GM21717 (cell line): Measurements from ENCODE around the gene KIAA2012.
A peak's percentile ranks its signal among the peaks of the same experiment; 100 is the strongest.

ENCODE experiments used
- ATAC-seq: cut with Tn5 transposase; IDR thresholded peaks from one replicate; pipeline ENCODE4 v1.9.1; 2021; ENCODE audit warnings: mild to moderate bottlenecking, moderate library complexity; ENCODE audit not compliant: unreplicated experiment

Gene KIAA2012

DNA sequence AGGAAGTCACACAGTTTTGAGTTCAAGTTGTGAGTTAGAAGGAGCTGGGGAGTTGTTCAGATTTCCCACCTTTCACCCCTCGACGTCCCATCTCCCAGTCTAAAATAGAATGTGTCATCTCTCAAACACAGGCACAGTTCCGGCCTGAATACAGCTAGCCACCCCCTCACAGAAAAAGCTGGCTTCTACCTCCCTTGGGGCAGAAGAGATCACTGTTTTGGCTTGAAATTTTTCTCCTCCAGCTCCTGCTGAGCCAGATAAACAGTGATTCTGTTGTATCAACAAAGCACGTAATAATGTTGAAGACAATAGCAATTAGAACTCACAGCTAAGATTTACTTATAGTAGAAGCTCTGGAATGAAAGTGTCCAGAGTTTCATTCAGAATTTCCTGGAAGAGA is 74.7 kb downstream of the KIAA2012 start:
- no peak for ATAC-seq

DNA sequence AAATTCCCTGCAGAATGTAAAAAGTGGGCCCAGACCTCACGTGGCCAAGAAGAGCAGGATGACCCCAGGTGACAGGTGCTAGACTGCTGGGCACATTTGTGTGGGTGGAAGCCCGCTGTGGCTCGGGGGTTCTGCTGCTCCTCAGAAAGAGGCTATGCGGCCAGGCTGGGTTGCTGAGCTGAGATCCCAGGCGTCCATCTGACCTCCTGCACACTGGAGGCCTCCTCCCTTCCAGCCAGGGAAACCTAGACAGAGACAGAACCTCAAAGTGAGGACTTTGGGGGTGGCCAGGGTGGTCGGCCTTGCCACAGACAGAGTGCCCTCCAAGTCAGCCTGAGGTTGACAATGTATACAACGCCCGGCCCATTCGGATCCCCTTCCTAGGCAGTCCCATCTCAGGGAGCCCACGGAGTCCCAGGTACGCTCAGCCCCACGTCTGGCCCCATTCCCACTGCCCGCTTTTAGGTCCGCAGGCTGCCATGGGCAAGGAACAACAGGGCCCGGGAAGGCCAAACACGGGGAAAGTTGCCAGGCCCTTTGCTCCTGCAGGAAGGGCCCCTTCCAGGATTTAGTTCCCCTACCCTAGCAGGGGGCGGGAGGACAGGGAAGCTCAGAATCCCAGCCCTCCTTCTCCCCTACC is 75.6 kb downstream of the KIAA2012 start:
- ATAC-seq = no peak

DNA sequence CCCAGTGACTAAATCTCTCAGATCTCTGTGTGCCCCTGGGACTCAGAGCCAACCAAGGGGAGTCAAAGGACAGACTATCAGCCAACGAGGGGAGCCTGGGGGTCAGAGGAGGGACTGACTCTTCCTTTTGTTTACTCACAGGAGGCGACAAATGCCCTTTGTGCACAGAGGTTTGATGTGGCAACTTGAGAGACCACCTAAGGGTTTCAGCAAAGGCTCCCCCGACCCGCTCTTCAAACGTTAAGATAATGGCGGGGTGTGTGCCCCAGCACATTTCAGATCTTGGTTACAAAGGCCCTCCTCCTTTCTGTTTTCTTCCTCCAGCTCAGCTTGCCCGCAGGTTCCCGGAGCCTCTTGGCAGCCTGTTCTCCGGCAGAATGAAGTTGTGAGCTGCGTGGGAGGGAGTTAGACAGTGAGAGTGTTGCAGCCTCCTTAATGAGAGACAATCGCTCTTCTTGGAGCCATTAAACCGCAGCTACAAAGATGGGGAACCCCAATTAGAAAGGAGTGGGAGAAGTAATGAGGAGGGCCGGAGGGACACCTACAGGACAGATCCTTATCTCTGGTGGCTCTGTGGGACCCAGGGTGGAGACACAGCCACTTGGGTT is 76.2 kb downstream of the KIAA2012 start:
- ATAC-seq = no peak

DNA sequence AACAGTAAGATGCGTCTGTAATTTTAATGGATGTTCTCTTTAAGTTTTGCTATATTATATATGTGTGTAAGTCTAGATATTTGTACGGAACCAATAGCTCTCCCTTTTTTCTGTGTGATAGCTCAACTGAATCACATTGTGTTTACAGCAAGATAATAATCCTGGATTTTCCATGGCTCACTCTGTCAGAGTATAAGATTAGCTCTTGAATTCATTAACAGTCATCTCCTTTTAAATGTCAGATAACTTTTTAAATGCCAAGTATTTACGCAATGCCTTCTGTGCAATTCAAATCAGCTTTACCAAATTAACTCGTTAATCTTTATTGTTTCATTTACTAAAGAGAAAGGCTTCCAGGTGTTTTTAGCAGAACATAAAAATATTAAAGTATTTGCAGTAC is 76.9 kb downstream of the KIAA2012 start:
- no peak for ATAC-seq

DNA sequence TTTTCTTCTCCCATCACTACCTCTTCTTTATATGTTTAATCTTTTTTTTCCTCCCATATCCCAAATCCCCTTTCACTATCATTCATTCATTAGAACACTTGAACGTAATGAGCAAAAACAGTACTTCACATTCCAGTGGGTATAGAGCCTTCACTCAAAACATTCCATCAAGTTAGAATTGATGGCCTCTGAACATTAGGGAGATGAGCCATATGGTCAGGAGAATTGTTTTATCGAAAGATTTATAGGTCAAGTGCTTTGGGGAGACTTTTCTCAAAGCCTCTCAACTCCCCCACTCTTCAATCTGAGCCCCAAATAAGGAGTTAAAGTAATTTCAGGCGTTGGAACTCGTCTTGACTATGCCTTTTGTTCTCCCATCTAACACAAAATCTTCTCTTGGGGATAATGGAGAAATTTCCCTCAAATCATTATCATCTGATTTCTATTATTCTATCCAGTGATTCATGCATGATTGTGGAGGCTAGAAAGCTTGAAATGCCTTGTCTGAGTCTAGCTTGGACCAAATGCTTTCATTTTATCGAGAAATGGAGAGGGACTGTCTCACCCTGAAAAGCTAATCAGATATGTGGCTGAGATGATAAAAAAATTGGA is 79.2 kb downstream of the KIAA2012 start:
- no peak for ATAC-seq

DNA sequence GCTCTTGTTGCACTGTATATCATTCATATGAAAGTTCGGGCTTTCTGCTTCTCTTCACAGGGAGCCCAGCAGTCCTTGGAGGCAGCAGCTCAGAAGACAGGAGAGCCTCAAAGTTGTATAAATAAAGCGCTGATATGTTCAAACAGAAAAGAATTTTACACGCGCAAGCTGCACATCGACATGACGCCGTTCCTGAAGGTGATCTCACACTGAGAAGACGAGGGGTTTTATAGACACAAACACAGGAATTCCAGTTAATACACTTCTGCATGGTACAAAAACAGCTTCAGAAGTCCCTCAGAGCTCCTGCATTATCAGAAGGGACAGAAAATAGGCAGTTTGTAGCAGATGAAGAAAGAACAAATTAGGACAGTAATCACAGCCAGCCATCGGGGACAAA is 81.6 kb downstream of the KIAA2012 start:
- ATAC-seq = no peak

DNA sequence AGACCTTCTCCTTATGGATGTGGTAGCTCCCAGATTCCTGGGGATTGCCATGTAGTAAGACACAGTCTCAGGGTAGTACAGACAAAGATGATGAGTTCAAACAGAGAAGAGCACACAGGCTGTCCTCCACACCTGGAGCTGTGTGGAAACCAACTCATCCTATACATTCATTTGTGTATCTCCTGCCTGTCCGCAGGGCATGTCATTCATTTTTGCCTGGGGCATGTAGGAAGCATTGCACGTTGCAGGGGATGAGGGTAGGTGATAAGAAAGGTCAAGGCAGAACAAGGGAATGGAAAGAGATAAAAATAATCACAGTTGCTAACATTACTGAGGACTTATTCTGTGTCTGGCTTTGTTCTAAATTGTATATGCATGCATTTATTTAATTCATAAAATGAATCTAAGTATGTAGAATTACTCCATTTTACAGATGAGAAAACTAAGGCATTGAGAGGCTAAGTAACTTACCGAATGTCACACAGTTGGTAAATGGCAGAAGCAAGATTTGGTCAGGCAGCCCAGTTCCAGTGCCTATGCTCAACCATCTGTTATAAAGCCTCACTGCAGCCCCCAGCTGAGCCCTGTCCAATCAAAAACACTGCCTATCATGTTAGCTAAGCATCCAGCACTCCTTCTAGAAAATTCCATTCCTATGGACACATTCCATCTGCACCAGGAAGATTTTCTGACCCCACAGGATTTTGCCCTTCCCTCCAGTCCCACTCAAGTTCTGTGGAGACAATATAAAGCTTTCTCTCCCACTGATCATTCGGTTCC is 84.3 kb downstream of the KIAA2012 start:
- no peak for ATAC-seq

DNA sequence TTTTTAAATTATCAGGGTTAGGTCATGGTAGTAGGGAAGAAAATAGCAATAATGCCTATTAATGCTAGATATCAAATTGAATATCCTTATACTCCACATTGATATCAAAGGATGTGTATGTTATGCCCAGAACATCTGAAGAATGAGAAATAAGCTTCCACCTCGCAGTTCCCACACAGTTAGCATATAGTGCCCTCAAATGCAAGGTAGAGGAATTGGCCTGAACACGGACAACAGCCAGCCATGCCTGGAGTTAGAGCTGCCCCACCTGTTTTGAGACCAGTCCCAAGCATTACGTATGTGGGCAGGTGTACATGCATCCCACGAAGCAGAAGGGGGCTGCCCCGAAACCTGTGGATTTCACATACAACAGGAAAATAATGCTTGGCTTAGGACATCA is 85.7 kb downstream of the KIAA2012 start:
- no peak for ATAC-seq

DNA sequence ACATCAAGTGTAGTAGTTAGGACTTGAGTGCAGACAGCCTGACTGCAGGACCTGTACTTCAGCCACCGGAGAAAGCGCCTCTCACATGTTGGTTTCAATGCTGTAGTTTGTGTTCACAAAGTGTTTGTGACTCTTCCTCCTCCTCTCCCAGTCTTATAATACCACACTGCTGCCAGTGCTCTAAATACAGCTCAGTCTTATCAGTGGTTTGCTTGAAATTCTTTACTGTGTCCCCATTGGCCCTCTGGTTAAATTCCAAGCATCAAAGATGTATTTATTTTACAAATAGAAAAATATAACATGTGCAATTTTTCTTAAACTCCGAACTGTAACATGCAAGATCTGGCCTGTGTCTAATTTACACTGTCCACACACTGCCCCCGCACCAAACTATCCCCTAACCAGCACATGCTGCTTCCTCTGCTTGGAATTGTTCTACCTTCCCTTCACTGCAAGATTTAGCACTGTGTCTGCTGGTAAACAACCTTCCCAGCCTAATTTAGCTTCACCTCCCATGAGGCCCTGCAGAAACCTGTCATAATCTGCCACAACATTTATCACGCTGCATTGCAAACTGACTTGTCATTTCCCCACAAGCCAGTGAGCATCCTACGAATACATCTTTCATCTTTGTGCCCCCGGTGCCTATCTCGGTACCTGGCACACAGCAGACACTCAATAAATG is 88.2 kb downstream of the KIAA2012 start:
- no peak for ATAC-seq

DNA sequence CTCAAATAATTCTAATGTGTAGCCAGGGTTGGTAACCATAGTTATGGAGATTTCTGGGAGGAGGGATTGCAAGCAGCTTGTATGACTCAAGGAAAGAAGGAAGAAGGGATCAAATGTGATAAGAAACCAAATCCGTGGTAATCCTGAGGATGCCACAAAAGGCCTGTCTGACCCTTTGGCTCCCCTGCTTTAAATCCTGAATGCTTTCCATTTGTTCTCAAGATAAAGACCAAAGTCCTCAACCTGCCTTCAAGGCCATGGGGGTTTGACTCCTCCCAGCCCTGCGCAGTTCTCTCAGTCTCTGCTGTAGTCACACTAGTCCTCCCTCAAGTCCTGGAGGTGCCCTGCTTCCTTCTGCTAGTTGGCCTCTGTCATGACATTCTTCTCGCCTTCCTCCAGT is 91.4 kb downstream of the KIAA2012 start:
- ATAC-seq = no peak

DNA sequence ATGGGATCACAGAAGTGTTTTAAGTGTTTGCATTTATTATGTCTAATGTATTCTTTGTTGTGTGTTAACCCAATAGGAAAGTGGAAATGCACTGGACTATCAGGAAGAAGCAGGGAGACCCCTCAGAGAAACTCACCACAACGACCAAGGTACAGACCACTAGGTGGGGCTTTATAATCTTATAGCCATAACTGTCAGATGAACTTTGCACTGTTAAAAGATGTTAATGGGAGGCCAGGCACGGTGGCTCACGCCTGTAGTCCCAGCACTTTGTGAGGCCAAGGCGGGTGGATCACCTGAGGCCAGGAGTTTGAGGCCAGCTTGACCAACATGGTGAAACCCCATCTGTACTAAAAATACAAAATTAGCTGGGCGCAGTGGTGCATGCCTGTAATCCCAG is 92.2 kb downstream of the KIAA2012 start:
- ATAC-seq = no peak

DNA sequence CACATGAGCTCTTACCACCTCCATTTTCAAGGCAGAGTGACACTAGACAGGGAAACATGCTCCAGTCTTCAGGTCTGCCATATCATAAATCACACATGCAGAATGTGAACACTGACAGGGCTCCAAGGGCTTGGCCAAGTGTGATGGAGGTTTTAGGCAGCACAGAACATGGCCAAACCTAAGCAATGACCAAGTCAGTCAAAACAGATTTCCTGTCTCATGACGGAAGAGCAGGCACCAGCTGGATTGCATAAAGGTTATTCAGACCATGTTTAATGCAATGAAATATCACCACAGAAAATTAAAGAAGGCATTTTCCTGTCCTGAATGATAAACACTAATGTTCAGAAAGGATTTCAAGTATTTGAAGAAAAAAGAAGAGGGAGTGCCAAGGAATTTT is 92.9 kb downstream of the KIAA2012 start:
- no peak for ATAC-seq

DNA sequence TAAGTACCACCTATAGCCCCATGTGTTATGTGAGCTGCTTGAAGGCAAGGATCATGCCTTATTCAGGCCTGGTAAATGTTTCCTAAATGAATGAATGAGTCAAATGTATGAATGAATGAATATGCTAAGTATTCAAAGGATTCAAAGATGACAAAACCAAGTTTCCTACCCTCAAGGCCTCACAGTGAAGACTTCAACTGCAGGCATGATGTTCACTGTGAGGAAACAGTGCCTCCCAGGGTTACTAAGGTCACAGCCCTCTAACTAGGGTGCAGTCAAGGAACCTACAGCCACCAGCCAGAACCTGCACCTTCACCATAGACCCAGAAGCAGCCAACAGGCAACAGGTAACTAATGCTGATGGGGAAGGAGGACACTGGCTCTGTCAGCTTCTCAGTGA is 96.1 kb downstream of the KIAA2012 start:
- ATAC-seq = no peak

DNA sequence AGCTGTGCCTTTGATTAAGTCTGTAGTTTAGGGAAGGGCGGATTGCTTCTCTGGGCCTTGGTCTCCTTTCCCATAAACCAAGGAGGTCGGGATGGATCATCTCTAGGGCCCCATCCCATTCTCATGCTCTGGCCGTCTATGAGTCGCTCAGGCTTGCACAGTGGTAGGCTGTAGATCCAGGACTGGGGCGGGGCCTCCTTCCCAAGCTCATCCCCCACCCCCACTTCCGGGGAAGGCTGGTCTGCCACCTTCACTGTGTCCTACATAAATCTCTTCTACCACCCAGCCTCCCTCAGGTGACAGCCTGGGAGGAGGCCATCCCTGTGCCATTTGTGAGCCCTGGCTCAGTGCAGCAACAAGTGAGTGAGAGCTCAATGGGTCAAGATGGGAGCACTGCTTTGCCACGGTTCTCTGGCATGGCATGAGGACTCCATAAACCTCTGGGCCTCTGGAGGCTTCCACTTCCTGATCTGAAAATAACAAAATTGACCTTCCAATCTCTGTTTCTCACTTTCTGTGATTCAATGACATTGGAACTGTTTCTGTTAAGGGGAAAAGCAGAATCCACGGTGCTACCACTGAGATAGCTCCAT is 96.9 kb downstream of the KIAA2012 start:
- ATAC-seq = no peak

DNA sequence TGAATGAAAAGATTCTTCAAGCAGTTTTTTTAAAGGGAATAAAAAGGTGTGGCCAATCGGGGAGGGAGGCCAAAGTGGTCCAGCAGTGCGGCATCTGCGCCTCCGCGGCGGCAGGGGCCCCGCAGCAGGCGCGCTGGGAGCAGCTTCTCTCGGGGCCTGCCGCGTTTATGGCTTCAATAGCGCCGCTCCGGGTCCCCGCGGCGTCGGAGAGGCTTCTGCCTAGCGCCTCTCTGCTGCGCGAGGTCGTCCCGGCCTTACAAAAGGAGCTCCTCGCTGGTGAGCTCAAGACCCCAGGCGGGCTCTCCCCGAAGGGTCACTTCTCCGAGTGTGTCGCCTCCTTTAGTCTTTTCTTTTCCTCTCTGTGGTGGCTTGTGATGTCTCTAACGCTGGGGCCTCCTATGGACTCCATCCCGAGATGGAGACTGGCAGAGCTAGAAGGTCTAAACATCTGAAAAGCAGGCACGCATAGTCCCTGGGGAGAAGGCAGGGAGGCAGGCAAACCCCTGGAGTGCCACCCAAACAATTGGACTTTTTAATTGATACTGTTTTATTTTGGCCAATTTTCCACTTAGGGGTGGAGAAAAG is 98.3 kb downstream of the KIAA2012 start:
- ATAC-seq = no peak

DNA sequence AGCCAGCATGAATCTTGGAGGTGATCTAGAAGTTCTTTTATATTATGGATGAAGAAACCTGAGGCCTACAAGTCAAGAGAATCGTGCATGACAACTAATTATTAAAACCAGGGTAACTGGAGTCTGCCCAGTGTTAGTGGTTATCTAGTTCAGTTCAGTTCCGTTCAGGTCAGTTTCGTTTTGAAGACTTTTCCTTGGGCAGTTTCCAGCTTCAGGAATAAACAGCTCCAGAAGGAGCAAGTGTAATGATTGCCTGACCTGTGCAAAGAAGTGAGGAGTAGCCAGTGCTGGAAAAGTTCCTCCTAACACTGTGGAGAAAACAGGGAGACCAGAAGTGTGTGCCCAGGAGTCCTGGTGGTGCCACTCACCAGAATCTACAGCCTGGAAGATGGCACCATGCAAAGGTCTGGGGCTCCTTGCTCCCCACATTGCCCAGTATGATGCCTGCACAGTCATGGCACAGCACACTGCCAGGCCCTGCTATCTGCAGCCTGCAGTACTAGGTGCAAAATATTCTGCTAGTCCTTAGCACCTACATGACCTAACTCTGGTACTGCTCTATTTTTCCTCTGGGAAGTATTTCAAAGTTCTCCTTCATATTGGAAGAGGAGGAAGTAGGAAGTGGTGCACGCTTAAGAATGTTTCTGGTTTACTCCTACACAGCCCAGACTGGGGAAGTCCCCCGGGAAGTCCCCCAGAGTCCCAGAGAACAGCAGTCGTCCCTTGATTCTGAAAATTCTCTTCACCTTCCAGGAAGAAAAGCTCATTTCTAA is 99.6 kb downstream of the KIAA2012 start:
- ATAC-seq = peak; percentile 76

DNA sequence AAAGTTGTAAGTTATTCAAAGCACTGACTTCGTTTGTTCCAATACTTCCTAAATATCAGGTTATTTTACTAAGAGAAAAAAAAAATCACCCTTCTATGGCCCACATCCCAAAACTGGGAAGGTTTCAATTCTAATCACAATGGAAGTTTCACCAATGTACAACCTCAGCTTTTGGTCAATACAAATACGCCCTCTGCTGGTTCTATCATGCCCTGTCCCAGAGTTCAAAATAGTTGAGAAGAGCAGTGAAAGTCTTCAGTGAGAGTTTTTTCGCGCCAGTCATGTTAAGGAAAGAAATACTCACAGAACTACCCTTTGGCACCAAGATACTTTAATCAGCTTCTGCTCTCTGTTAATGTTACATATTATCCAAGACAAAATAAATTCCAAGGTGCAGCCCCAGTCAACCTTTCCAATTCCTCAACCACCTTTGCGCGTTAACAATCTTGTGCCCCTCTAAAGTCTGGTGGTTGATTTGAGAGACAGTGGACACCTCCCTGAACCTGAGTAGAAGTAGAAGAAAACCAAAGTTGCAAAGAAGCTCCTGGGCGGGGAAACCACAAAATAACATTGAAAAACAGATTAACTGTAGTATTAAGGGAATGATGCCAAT is 105.4 kb downstream of the KIAA2012 start:
- ATAC-seq = no peak

DNA sequence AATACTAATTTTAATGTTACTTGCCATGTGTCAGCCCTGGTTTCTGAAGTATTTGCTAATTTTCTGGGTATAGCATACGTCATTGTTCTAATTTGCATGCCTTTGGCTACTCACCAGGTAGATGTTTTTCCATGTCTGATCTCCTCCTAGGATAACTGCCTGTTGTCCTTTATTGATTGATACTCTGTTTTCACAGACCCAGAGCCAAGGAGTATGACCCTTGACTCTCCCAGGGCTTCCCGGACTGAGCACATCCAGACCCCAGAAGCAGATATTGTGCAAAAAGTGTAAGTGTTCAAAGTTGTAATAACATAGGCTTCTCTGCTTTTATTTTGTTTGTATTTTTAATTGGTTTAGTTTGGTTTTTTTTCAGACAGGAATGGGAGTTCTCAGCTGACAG is 111.5 kb downstream of the KIAA2012 start:
- ATAC-seq = no peak

DNA sequence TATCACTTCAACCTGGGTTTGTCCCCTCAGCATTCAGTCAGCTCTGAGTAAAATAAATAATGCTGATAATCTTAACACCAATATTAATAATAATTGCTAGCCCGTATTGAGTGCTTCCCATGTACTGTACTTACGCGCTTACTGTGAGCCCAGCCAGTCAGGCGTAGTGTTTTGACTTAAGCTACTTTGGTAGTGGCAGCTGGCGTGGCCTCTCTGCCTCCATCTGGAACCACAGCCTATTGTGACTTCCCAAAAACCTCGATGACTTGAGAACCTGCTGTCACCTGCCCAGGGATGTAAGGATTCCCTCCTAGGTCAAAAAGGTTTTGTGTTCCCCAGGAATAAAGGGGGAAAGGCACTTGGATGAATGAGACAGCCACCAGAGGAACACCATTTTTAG is 112.1 kb downstream of the KIAA2012 start:
- ATAC-seq = no peak
